ENCODE measurements around the gene PRKACA. TPM values are rescaled to one million over a fixed set of nuclear protein-coding genes. Genes with fewer than 3 reads are reported as not detected.

The PRKACA gene
- total and polyA plus RNA-seq, 10 of the 15 experiments (the other 5 are each of a cell fraction or from before 2014, with no cell fraction given) = 0.53 to 68.5 (median 11.2) TPM

DNA sequence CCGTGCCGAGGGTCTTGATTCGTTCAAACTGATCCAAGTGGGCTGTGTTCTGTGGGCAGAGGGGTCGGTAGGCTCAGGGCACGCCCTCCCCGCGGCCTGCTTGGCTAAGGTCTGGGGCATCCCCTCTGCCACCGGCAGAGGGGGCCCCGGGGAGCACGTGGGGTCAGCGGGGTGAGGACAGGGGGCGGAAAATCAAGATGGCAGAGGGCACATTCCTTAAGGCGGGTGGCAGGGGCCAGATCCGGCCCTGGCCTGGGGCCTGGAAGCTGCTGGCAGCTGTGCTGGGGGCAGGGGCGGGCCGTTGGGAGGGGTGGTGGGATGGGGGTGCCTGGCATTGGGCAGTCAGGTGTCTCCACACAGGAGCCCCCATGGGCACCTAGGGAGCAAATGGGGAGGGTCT, 10.7 kb downstream of the PRKACA start (continued):
- TF ChIP-seq PBX3 (IDR thresholded peaks at IDR 0.05; ENCODE audit: insufficient replicate concordance, low read depth, low read length) (no peak), KAT2A (conservative IDR thresholded peaks at IDR 0.05; ENCODE audit: control insufficient read depth, low read depth, low read length) (no peak), IRF4 (IDR thresholded peaks at IDR 0.05; ENCODE audit: low read depth, low read length) (no peak), USF1 (IDR thresholded peaks at IDR 0.05; ENCODE audit: borderline replicate concordance, extremely low read length, insufficient read depth, low read depth, low read length) (no peak), NFYB (IDR thresholded peaks at IDR 0.05; ENCODE audit: insufficient read depth, low read depth, low read length) (no peak), SIN3A (IDR thresholded peaks at IDR 0.05; ENCODE audit: low read depth, low read length) (no peak), CEBPB (IDR thresholded peaks at IDR 0.05; ENCODE audit: borderline replicate concordance in 1 of 2, low read depth in 2 of 2, low read length in 2 of 2) (no peak), CBX5 (IDR thresholded peaks at IDR 0.05; ENCODE audit: low read depth) (no peak), GATAD2B (conservative IDR thresholded peaks at IDR 0.05; ENCODE audit: low read depth) (no peak)

- intact Hi-C loops (cut with micrococcal nuclease; ENCODE audit: unreplicated experiment) = no loop called here
- FAIRE-seq = no peak
- POLR2A ChIA-PET = no interaction called here
Observed at GRCh38 chr19:14105680-14106079, 11.9 kb downstream of the PRKACA start.

More at GRCh38 chr19:14105680-14106079, 11.9 kb downstream of the PRKACA start:
- Histone ChIP-seq H3K79me2 (ENCODE audit: control insufficient read depth, insufficient read depth, low read length) (no peaks in the 10 kb centered on the region), H3K4me2 (ENCODE audit: control insufficient read depth, insufficient read depth) (no peak overlapping the region), H3K9me3 (replicated peaks; ENCODE audit: control insufficient read depth, insufficient read depth, low read length) (no peaks in the 10 kb centered on the region), H4K20me1 (ENCODE audit: control insufficient read depth, insufficient read depth) (no peaks in the 10 kb centered on the region), H3K9ac (ENCODE audit: control insufficient read depth, insufficient read depth, low read length) (no peak overlapping the region), H2AFZ (ENCODE audit: control insufficient read depth, low read depth, low read length) (no peak overlapping the region), H3K4me3 (no peak overlapping the region), H3K36me3 (ENCODE audit: control insufficient read depth in 2 of 2, insufficient read depth in 2 of 2, low read length in 1 of 2) (peaks cover 6 to 7% of the 10 kb centered on the region in 2 experiments; a peak in 2 of 4 replicates), H3K27me3 (replicated peaks in 1 of 2; ENCODE audit: control insufficient read depth in 2 of 2, insufficient read depth in 2 of 2, low read length in 1 of 2) (no peaks in the 10 kb centered on the region), H3K27ac (ENCODE audit: control insufficient read depth, insufficient read depth) (no peak overlapping the region), H3K4me1 (ENCODE audit: control insufficient read depth, insufficient read depth, low read length) (no peaks in the 10 kb centered on the region)
- ATAC-seq = no peak
- CTCF ChIA-PET = interaction anchor here (0.9 kb wide), 1 partner anchor 9 kb away, joined by 3 read pairs; no protein-coding TSS in a partner anchor
- in situ Hi-C loops (cut with MboI) = no loop called here
- no peak for TF ChIP-seq TCF7 (IDR thresholded peaks at IDR 0.05; ENCODE audit: borderline replicate concordance)
- TF ChIP-seq EP300 (IDR thresholded peaks at IDR 0.05; ENCODE audit: borderline replicate concordance in 1 of 2, control insufficient read depth in 1 of 2, low read depth in 2 of 2, low read length in 2 of 2) = no peak
- no peak for TF ChIP-seq SP1 (IDR thresholded peaks at IDR 0.05; ENCODE audit: low read depth, low read length)
- TF ChIP-seq BRCA1 (IDR thresholded peaks at IDR 0.05; ENCODE audit: low read depth, low read length) = no peak
- no peak for DNase-seq (ENCODE audit: low read depth, low spot score)
- RAD21 ChIA-PET (ENCODE audit: unreplicated experiment) = no interaction called here
- no TSS peak for BruUV-seq (replicated peaks)
- WGBS (ENCODE audit: insufficient coverage, insufficient replicate concordance, low lambda C conversion rate, missing lambda C conversion rate) = 97% methylated on average over 8 of the region's 8 CpGs
- SMC1A ChIA-PET (ENCODE audit: uncharacterized antibody, unreplicated experiment) = interaction anchor here (0.8 kb wide), 1 partner anchor 45 kb away, joined by 3 read pairs; no protein-coding TSS in a partner anchor

Data from GM12878 (cell line).